ENCODE data around the gene NKX6-2.

DNA sequence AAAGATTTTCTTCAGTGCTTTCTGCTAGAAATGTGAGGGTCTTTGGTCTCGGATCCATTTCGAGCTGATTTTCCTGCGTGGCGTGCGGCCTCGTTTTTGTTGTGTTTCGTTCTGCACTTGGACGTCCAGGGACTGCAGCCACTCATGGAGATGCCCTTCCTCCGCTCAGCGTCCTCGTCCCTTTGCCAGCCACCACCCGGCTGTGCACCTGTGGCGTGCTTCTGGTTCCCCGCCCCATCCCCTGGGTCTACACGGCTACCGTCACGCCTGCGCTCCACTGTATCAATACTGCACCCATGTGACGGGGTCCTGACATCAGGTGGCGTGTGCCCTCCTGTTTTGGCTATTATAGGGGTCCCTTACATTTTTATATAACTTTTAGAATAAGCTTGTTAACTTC is 42.7 kb upstream of the NKX6-2 start:
- TF ChIP-seq, protein P1, sequence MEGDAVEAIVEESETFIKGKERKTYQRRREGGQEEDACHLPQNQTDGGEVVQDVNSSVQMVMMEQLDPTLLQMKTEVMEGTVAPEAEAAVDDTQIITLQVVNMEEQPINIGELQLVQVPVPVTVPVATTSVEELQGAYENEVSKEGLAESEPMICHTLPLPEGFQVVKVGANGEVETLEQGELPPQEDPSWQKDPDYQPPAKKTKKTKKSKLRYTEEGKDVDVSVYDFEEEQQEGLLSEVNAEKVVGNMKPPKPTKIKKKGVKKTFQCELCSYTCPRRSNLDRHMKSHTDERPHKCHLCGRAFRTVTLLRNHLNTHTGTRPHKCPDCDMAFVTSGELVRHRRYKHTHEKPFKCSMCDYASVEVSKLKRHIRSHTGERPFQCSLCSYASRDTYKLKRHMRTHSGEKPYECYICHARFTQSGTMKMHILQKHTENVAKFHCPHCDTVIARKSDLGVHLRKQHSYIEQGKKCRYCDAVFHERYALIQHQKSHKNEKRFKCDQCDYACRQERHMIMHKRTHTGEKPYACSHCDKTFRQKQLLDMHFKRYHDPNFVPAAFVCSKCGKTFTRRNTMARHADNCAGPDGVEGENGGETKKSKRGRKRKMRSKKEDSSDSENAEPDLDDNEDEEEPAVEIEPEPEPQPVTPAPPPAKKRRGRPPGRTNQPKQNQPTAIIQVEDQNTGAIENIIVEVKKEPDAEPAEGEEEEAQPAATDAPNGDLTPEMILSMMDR (IDR thresholded peaks at IDR 0.05; ENCODE audit: borderline replicate concordance, extremely low read depth, low read length, poor library complexity, severe bottlenecking): no peak
- TF ChIP-seq EZH2 (IDR thresholded peaks at IDR 0.05; ENCODE audit: borderline replicate concordance, low read depth, low read length, severe bottlenecking): no peak
